ENCODE data around the gene DCAF10. TPM values are rescaled to one million over a fixed set of nuclear protein-coding genes. Genes with fewer than 3 reads are reported as not detected.

Gene DCAF10
- total RNA-seq, 1 experiment from 2014 or later = 22.6 TPM

DNA sequence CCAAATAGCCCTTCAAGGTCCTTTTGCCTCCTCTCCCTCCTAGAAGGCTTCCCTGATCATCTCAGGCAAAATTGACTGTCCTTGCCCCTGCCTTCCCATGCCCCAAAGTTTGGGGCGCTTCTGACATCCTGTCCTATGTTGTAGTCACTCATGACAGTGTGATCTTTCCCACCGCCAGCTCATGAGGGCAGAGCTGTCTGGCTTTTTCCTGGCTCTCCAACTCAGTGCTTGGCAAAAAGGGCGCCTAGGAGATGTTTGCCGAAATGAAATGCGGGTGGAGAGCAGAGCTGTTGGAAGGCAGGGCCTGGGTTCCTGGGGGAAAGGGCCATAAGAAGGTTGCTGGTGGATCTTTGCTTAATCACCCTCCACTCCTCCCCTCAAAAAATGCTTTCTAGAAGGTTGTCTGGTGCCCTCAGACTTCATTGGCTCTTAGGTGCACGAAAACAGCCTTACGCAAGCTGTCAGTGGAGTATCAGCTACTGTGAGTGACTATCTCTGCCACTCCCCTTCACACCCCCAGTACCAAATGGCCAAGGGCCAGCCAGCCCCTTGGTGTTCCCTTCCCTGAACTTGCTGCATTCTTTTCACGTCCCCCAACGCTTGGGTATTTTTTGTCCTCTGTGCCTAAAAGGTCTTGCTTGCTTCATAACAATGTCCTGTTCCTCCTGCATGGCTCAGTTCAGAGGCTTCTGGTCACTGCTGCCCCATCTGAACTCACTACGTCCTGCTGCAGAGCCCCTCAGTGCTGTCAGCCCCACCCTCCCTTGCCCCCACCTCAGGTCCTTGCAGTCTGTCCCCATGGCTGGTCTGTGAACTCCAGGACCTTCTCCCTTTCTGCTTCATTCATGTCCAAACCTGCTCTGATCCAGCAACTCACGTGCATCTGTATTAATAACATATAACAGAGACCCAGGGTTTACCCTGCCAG is 106.0 kb downstream of the DCAF10 start:
- H3F3A ChIP-seq (ENCODE audit: insufficient read depth, low read depth) = peaks cover 23% of the 10 kb centered on the region; the same call in 1 of the 2 replicates
- TF ChIP-seq CTCF (conservative IDR thresholded peaks at IDR 0.05) (no peak), EZH2 (IDR thresholded peaks at IDR 0.05; ENCODE audit: low read depth) (no peak)
- H4K20me1 ChIP-seq (ENCODE audit: insufficient read depth) = no peaks in the 10 kb centered on the region; the same call in 1 of the 2 replicates
- no peaks in the 10 kb centered on the region for H3K36me3 ChIP-seq (ENCODE audit: low read depth)
- no peak overlapping the region for H2AFZ ChIP-seq
- DNase-seq = no peak
- ChIA-PET CTCF (interaction anchor here (0.6 kb wide), 1 partner anchor 461 kb away, joined by 3 read pairs; no protein-coding TSS in a partner anchor), POLR2A (ENCODE audit: unreplicated experiment) (no interaction called here)
- H3K4me1 ChIP-seq (replicated peaks; ENCODE audit: insufficient read depth) = peaks cover 29% of the 10 kb centered on the region
- H3K9me2 ChIP-seq (ENCODE audit: insufficient read depth) = no peaks in the 10 kb centered on the region
- H3K27ac ChIP-seq = no peak overlapping the region
- intact Hi-C loops (cut with micrococcal nuclease; ENCODE audit: unreplicated experiment) = loop anchor here (10.0 kb wide), 1 partner anchor 422 kb away; the partner anchor contains the start of gene POLR1E
- peaks cover 18% of the 10 kb centered on the region; the same call in 1 of the 2 replicates for H3K79me2 ChIP-seq (ENCODE audit: low read depth)
- H3K4me3 ChIP-seq = no peak overlapping the region
- no TSS peak for BruUV-seq (replicated peaks)
- no peak overlapping the region for H3K4me2 ChIP-seq
- no peaks in the 10 kb centered on the region for H3K9me3 ChIP-seq (ENCODE audit: insufficient read depth, low read depth)
- H3K27me3 ChIP-seq (ENCODE audit: insufficient read depth, low read depth) = no peaks in the 10 kb centered on the region

GRCh38 chr9:37908283-37908682 is 107.7 kb downstream of the DCAF10 start:
- Histone ChIP-seq H3K4me1 (replicated peaks; ENCODE audit: insufficient read depth) (peaks cover 19% of the 10 kb centered on the region), H3K4me2 (peak overlapping the region; percentile 36; the same call in 1 of the 2 replicates), H3K9me3 (ENCODE audit: insufficient read depth, low read depth) (no peaks in the 10 kb centered on the region), H4K20me1 (ENCODE audit: insufficient read depth) (no peaks in the 10 kb centered on the region), H3K9me2 (ENCODE audit: insufficient read depth) (no peaks in the 10 kb centered on the region), H2AFZ (no peak overlapping the region), H3K27ac (peak overlapping the region; percentile 51), H3K36me3 (ENCODE audit: low read depth) (no peaks in the 10 kb centered on the region), H3K27me3 (ENCODE audit: insufficient read depth, low read depth) (no peaks in the 10 kb centered on the region), H3K4me3 (no peak overlapping the region), H3F3A (ENCODE audit: insufficient read depth, low read depth) (peaks cover 21% of the 10 kb centered on the region; the same call in 1 of the 2 replicates), H3K79me2 (ENCODE audit: low read depth) (peaks cover 1% of the 10 kb centered on the region; the same call in 1 of the 2 replicates)
- no TSS peak for BruUV-seq (replicated peaks)
- POLR2A ChIA-PET (ENCODE audit: unreplicated experiment) = no interaction called here
- CTCF ChIA-PET = interaction anchor here (0.6 kb wide), 1 partner anchor 420 kb away, joined by 3 read pairs; no protein-coding TSS in a partner anchor
- intact Hi-C loops (cut with micrococcal nuclease; ENCODE audit: unreplicated experiment) = loop anchor here (10.0 kb wide), 1 partner anchor 423 kb away; the partner anchor contains the start of gene POLR1E
- TF ChIP-seq CTCF (conservative IDR thresholded peaks at IDR 0.05) (no peak), EZH2 (IDR thresholded peaks at IDR 0.05; ENCODE audit: low read depth) (no peak)
- DNase-seq = peak in 1 of 2 experiments; percentile 42

- peak in 1 of 2 experiments; percentile 95 for DNase-seq
- H3K4me2 ChIP-seq = peak overlapping the region; percentile 42
- intact Hi-C loops (cut with micrococcal nuclease; ENCODE audit: unreplicated experiment) = loop anchor here (10.0 kb wide), 1 partner anchor 424 kb away; the partner anchor contains the start of gene POLR1E
- H3K4me3 ChIP-seq = no peak overlapping the region
- no peaks in the 10 kb centered on the region for H3K36me3 ChIP-seq (ENCODE audit: low read depth)
- H3K9me3 ChIP-seq (ENCODE audit: insufficient read depth, low read depth) = no peaks in the 10 kb centered on the region
- no peak overlapping the region for H2AFZ ChIP-seq
- ChIA-PET POLR2A (ENCODE audit: unreplicated experiment) (no interaction called here), CTCF (interaction anchor here (0.6 kb wide), 1 partner anchor 420 kb away, joined by 3 read pairs; no protein-coding TSS in a partner anchor)
- H3K27me3 ChIP-seq (ENCODE audit: insufficient read depth, low read depth) = no peaks in the 10 kb centered on the region
- no peak for TF ChIP-seq EZH2 (IDR thresholded peaks at IDR 0.05; ENCODE audit: low read depth)
- no peak for TF ChIP-seq CTCF (conservative IDR thresholded peaks at IDR 0.05)
- H3K9me2 ChIP-seq (ENCODE audit: insufficient read depth) = no peaks in the 10 kb centered on the region
- H3K79me2 ChIP-seq (ENCODE audit: low read depth) = no peaks in the 10 kb centered on the region
- peak overlapping the region; percentile 51 for H3K27ac ChIP-seq
- BruUV-seq (replicated peaks) = no TSS peak
- peaks cover 23% of the 10 kb centered on the region; the same call in 1 of the 2 replicates for H3F3A ChIP-seq (ENCODE audit: insufficient read depth, low read depth)
- H3K4me1 ChIP-seq (replicated peaks; ENCODE audit: insufficient read depth) = peaks cover 19% of the 10 kb centered on the region
- no peaks in the 10 kb centered on the region for H4K20me1 ChIP-seq (ENCODE audit: insufficient read depth)
These were observed 108.1 kb downstream of the DCAF10 start for GRCh38 chr9:37908698-37909186.
